RPMI7951 (cell line): Measurements from ENCODE around the gene DGKB. TPM values are rescaled to one million over a fixed set of nuclear protein-coding genes. Genes with fewer than 3 reads are reported as not detected.
"Not testable (repeated sequence)": the region's sequence is repeated elsewhere in the genome, so short reads cannot be mapped to it uniquely, and the experiment has no call there.

Experiments used
- DNase-seq: peaks from one replicate; pipeline ENCODE4 v3.0.0-alpha.2; 2012; ENCODE audit warnings: low read depth
- total RNA-seq: library from RNA; depleted of rRNA; stranded (reverse); fragments of >200 nt; shearing (Covaris generic); gene quantifications from 2 replicates; pipeline ENCODE4 v1.2.3, GENCODE V29; 2014

DGKB gene
- total RNA-seq, 1 experiment from 2014 or later = not detected

DNA sequence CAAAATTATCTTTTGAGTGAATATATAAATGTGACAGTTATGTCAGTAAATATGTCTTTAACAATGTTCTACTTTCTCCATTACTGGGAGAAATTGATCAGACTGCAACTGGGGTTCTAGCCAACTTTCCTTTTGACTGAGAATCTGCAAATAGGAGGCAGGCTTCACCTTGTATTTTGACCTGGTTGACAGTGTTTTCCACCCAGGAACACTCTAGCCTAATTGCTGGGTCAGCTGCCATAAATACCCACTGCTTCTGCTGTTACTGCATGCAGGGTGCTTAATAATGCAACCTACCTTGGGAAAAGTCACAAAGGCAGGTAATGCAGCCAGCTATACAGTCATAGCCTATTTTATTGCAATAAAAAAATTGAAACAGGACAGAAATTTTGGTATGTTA is 319.0 kb downstream of the DGKB start:
- DNase-seq = no peak

- no peak for DNase-seq
These were observed 320.5 kb downstream of the DGKB start for GRCh38 chr7:14582010-14582409.

DNA sequence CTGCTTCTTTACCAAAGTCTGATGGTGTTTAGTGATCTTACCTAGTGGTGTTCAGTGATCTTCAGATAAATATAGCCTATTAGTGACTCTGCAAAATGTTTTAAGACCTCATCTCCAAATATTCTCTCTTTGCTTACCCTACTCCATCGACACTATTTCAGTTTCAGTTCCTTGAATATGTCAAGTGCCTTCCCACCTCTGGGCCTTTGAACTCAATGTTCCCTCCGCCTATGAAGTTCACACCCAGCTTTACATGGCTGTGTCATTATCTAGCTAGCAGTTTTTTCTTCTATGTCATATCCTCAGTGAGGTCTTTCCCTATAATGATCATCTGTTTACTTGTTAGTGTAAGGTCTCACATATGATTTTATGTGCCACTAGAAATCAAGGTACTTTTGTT is 322.6 kb downstream of the DGKB start:
- DNase-seq = no peak

GRCh38 chr7:14576578-14576977 is 326.0 kb downstream of the DGKB start:
- no peak for DNase-seq

DNA sequence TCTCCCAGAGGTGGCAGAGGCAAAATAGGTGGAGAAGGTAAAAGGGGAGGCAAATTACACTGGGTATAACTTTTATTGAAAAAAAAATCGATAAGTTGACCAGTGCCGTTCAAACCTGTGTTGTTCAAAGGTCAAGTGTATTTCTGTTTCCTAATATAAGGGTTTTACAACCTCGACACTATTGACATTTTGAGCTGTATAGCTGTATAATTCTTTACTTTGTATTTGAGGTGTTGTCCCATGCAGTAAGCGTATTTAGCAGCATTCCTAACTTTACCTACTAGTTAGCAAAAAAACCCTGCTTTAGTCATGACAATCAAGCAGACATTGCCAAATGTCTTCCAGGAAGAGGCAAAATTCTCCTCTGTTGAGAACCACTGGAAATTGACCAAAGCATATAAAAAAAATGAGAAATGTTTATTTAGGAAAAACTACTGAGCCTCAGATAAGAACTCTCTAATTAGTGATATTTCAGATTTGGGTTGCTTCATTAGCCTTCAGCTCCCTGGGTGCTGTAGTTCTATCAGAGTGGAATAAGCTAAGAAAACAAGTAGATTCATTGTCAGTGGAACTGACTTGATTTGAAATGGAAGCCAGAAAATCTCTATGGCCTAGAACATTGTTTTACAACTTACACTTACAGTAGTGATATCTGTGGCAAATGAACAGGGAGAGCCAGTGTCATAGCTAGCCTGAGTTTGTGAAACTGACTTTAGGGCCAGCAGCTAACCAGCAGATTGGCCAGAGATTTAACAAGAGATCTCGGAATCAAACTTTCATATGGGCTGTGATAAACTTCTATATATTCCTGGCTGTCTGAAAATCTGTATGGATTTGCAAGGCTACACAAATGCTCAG is 331.6 kb downstream of the DGKB start:
- no peak for DNase-seq

DNA sequence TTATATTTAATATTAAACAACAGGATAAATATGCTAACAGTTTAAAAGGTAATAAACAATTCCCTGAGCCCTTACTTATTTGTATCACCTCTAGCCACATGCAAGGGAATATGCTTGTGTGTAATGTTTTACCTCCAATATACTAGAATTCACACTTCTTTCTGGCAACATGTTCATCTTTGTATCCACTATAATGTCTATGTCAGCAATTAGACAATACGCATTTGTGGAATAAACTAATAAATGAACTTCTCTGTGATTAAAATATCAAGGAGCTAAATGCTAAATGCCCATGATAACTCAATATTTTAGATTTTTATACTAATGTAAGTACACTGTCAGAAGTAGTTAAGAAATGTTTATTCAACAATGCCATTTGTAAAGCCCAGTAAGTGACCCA is 350.5 kb downstream of the DGKB start:
- DNase-seq = no peak

DNA sequence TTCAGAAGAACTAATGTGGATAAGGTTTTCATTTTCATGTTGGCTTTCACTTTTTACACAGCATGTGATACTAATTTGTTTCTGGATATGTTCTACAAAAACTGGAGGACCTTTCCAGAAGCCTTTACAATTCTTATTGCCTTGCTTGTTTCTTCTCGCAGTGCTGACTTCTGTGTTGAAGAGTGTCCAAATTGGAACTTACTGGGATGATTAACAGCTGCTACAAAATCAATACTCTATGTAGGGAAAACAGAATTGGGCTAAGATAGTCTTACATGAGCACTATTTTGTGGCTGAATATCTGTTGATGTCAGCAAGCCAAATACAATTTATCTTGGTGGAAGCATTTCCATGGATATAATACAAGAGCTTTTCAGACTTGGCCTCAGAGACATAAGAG is 351.2 kb downstream of the DGKB start:
- no peak for DNase-seq

DNA sequence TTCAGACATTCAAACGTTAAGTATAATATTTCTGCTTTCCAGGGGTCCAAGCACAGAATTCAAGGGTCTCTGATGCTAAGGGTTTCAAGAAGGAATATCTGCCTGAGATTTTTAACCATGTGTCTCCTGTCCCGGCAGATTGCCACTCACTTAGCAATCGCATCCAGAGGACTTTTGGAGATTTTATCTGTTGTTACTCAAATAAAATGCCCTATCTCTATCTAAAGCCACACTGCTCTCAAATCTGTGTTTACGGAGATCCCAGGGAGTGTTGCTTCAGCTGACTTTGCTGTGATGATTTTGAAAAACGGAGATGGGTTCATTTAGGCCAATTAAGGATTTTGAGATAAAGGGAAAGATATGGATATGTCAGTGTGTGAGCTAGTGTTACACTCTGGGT is 359.9 kb downstream of the DGKB start:
- DNase-seq = no peak

DNA sequence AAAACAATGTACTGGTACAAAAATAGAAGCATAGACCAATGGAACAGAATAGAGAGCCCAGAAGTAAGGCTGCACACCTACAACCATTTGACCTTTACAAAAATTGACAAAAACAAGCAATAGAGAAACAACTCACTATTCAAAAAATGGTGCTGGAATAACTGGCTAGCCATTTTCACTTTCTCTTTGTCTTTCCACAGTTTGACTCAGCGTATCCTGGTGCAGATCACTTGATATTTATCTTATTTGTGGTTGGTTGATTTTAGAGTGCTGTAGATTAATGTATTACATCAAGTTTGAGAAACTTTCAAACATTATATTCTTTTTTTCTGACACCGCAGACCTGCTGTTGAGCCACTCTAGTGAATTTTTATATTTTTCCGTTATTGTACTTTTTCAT is 381.4 kb downstream of the DGKB start:
- DNase-seq = peak; percentile 21

- DNase-seq = no peak
These were observed 392.3 kb downstream of the DGKB start for GRCh38 chr7:14510268-14510667.

DNA sequence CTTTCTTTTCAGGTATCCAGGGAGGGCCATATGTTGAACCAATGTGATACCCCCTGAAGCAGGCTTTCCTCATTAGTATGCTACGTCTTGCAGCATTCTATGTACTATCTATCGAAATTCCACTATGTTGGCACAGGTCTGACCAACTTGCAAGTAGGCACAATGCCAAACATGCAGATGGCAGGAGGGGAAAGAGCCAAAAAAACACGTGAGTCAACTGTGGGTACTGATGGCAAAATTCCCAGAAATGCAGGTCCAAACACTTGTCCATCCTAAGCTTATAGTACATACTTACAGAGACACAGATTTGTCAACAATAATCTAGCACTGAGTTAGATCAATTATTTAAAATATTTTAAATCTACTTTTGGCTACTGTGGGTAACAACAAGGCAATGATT is 394.9 kb downstream of the DGKB start:
- peak; percentile 66 for DNase-seq

DNA sequence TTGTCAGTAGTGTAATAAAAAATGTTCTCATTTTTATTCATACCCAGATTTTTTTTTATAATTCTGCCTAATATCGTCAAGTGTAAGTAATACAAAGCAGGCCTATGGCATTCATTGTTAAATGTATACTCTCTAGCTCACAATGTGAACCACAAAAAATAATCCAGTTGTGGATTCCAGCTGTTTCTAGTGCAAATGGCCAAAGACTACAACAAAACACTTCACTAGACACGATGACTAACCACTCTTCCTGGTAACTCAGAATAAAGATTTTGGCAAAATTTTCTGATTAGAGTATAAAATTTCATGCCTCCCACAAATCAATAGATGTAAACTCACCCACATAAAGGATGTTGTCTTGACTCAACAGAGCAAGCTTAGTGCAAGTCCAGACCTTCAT is 396.6 kb downstream of the DGKB start:
- DNase-seq = no peak

- DNase-seq = peak; percentile 6
These were observed 398.4 kb downstream of the DGKB start for GRCh38 chr7:14504134-14504533.

DNA sequence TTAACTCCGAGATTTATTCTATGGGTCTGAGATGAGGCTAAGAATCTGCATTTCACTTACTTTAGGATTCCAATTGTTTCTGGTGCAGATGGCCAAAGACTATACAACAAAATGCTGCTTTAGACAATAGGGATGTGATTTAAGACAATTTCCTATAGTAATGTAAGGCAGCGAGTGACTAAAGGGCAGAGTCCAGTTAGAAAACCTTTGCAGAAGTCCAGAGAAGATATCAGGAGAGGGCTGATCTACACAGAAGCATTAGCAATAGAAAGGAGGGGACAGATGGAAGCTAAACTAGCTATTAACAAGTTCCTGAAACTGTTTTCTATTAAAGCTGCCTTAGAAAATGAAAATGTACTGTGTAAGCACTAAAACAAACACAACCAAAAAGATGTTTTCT is 398.9 kb downstream of the DGKB start:
- DNase-seq = no peak

DNA sequence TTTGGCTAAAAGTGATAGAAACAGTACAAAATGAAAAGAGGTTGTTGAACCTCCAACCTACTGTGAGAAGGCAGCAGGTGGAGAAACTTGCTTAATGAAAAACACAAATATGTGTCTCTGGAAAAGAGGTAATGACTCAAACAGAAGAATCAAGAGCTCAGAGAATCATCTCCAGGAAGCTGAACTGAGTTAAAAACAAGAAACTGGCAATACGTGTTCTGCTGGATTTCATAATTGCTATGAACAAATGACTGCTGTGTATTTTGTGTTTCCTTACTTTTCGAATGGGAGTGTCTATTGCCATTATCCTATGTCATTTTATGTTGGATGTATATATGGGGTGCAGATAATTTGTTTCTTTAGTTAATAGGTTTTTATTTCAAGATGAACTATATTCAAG is 401.1 kb downstream of the DGKB start:
- no peak for DNase-seq

DNA sequence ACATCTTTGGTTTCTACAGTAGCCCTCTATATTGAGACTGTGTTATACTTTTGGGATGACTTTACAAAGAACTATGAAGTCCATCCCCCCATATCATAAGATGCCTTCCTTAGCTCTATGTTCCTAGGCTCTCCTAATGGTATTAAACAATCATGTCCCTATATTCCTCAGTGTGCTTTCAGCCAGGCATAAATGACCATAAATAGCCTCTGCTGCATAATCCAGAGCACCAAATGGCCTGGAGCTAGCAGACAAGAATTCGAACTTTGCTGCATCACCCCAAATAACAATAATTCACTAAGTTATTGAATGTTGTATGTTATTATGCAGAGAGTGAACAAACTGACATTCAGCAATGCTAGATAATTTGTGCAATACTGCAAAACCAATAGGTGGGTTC is 405.2 kb downstream of the DGKB start:
- no peak for DNase-seq

GRCh38 chr7:14495633-14496032 is 406.9 kb downstream of the DGKB start:
- no peak for DNase-seq

DNA sequence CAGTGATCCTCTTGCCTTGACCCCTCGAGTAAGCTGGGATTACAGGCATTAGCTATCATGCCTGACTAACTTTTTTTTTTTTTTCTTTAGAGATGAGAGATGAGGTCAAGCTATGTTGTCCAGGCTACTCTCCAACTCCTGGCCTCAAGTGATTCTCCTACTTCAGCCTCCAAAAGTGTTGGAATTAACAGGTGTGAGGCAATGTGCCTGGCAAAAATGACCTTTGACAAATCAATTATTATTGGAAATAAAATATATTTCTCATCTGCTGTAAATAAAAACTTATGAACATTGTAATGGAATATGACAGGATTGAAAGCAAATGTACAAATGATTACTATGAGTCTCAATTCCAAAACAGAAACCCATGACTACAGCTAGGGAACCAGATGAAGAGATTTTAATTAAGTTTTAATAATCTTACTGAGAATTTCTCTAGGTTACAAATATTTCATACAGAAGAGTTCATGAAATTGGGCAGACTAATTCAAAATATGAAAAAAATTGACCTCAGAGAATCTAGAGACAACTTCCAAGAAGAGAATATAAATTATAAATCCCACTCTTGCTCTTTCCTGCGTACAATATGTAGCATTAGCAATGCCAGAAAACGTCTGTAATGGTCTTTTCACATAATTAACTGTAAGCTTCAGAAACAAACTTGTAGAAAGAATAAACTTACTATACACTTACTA is 414.7 kb downstream of the DGKB start:
- DNase-seq = no peak

DNA sequence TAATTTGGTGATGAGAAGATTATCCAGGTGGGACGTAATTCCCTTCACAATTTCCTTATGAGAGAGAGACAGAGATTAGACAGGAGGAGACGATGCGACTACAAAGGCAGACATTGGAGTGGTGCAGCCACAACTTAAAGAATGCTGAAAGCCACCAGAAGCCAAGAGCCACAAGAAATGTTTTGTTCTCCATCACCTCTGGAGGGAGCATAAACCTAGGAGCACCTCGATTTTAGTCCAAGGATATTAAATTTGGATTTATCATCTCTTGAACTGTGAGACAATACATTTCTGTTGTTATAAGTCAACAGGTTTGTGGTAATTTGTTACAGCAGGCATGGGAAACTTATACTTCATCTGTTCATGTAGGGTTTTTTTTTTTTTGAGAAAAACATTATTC is 418.9 kb downstream of the DGKB start:
- no peak for DNase-seq

- no peak for DNase-seq
These were observed 422.3 kb downstream of the DGKB start for GRCh38 chr7:14480281-14480680.

DNA sequence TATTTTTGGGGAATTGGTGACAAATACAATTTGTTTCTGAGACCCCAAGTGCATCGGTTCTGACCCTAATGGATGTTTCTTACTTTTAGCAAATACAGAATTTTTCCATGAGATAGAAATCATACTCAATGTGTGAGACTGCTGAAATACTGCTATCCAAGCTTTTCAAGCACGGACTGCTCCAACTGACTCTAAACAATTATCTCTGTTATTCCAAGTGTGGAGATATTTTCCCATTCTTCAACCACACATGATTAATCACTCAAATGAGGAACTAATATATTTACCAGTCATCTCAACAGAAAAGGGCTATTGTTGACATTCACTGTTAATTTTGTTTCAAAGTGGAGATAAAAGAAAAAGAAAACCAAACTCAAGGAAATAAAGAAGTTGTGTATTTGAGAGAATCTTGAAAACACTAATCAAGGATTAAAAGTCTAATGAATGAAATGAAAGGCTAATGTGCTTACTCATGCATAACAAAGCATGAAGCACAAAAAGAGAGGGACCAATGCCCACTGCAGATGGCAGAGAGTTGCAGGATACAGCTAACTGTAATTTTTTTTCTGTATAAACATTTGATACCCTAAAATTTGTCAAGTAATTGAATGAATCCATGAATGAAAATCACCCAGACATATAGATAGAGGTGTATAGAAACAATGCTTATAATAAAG is 423.6 kb downstream of the DGKB start:
- DNase-seq = no peak

DNA sequence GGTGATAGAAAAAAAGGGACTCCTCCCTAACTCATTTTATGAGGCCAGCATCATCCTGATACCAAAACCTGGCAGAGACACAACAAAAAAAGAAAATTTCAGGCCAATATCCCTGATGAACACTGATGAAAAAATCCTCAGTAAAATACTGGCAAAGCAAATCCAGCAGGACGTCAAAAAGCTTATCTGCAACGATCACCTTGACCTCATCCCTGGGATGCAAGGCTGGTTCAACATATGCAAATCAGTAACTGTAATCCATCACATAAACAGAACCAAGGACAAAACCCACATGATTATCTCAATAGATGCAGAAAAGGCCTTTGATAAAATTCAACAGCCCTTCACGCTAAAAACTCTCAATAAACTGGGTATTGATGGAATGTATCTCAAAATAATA is 440.8 kb downstream of the DGKB start:
- not testable (repeated sequence) for DNase-seq

DNA sequence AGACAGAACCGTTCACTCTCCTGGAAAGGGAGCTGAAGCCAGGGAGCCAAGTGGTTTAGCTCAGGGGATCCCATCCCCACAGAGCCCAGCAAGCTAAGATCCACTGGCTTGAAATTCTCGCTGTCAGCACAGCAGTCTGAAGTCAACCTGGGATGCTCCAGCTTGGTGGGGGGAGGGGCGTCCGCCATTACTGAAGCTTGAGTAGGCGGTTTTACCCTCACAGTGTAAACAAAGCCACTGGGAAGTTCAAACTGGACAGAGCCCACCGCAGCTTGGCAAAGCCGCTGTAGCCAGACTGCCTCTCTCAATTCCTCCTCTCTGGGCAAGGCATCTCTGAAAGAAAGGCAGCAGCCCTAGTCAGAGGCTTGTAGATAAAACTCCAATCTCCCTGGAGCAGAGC is 443.7 kb downstream of the DGKB start:
- not testable (repeated sequence) for DNase-seq
